Heart left ventricle (tissue), 13 donors: ENCODE results near the gene RHOA.
"Not testable (repeated sequence)": the region's sequence is repeated elsewhere in the genome, so short reads cannot be mapped to it uniquely, and the experiment has no call there.

Source experiments
- CTCF ChIP-seq, 12 donors: fragments of 200-600 bp; sonication (generic) in 4 of 12; IDR thresholded peaks; one replicate each; pipeline versions ENCODE4 v1.5.0 to v1.8.0; 2018 to 2022; ENCODE audit warnings: antibody characterized with exemption in 12 of 12, mild to moderate bottlenecking in 5 of 12
- POLR2A ChIP-seq, 2 donors: fragments of 450-650 bp; IDR thresholded peaks; one replicate each; pipeline ENCODE4 v1.6.1; 2017; ENCODE audit warnings: antibody characterized with exemption in 2 of 2, mild to moderate bottlenecking in 2 of 2, moderate library complexity in 2 of 2
- donor health status: ischemic (EF 13 %, LVEDD 7.1; RV severe dilation, severe dysfunction).
- donor health status: DM: no; HTN: yes; CAD: no.
- donor health status: DM: no; HTN: no; CAD: no.
- donor health status: ischemic (EF 25% LVEDD 6.9; RV normal size, moderate dysfunction).
- donor health status: ischemic (EF 25% LVEDD 5.7; RV mildly dilated, moderate dysfunction).
- donor health status: ischemic (EF 35%, LVEDD 5.7; RV mildly dilated, moderate dysfunction).
- donor health status: nonischemic (EF 11% LVEDD 7.7; RV severe dilation, severe dysfunction).
- donor health status: DM: yes; HTN: yes; CAD: no.
- donor health status: PGD.
- donor health status: ischemic (EF 29% LVEDD 5.4; RV normal size, mild dysfunction).
- donor health status: nonischemic (EF 23%, LVEDD 6.1; RV moderate dilation, normal function).

DNA sequence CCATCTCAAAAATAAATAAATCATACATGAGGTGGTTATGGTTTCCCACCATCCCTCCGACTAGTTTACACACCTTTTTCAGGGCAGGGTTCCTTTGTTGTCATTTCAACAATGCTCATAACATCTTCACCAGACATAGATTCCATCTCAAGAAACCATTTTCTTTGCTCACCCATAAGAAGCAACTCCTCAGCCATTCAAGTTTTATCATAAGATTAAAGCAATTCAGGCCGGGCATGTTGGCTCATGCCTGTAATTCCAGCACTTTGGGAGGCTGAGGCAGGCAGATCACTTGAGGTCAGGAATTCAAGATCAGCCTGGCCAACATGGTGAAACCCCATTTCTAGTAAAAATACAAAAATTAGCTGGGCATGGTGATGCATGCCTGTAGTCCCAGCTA is 83.4 kb downstream of the RHOA start:
- TF ChIP-seq CTCF, POLR2A (IDR thresholded peaks at IDR 0.05): not testable (repeated sequence)
